Fibroblast of the aortic adventitia (primary cell): ENCODE results near the gene SMC1B. TPM values are rescaled to one million over a fixed set of nuclear protein-coding genes. Genes with fewer than 3 reads are reported as not detected.

Experiments
- DNase-seq: peaks from one replicate; pipeline ENCODE4 v3.0.0-alpha.2; 2010; ENCODE audit warnings: low read depth
- H3K4me3 ChIP-seq: 2 replicates; pipeline ENCODE4 v1.5.1; 2011; ENCODE audit warnings: low read depth, mild to moderate bottlenecking, control low read depth, low read length, moderate library complexity
- total RNA-seq: library from RNA; depleted of rRNA; stranded (reverse); fragments of >200 nt; gene quantifications from 2 replicates; pipeline ENCODE4 v1.2.3, GENCODE V29; 2012; ENCODE audit warnings: low replicate concordance
- TF ChIP-seq, protein P1 (sequence below): IDR thresholded peaks from 2 replicates; pipeline ENCODE4 v1.5.1; 2011; ENCODE audit warnings: mild to moderate bottlenecking, low read length, control low read depth, inconsistent platforms; ENCODE audit not compliant: insufficient read depth

SMC1B gene
- total RNA-seq, 1 donor, result 0.09 TPM

DNA sequence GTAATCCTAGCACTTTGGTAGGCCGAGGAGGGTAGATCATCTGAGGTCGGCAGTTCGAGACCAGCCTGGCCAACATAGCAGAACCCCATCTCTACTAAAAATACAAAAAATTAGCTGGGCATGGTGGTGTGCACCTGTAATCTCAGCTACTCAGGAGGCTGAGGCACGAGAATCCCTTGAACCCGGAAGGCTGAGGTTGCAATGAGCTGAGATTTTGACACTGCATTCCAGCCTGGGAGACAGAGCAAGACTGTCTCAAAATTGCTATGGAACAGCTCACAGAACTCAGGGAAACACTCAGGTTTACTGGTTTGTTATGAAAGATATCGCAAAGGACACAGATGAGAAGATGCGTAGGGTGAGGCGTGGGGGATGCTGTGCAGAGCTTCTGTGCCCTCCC, 101.0 kb downstream of the SMC1B start:
- no peak overlapping the region for H3K4me3 ChIP-seq
- no peak for DNase-seq
- TF ChIP-seq, protein P1, sequence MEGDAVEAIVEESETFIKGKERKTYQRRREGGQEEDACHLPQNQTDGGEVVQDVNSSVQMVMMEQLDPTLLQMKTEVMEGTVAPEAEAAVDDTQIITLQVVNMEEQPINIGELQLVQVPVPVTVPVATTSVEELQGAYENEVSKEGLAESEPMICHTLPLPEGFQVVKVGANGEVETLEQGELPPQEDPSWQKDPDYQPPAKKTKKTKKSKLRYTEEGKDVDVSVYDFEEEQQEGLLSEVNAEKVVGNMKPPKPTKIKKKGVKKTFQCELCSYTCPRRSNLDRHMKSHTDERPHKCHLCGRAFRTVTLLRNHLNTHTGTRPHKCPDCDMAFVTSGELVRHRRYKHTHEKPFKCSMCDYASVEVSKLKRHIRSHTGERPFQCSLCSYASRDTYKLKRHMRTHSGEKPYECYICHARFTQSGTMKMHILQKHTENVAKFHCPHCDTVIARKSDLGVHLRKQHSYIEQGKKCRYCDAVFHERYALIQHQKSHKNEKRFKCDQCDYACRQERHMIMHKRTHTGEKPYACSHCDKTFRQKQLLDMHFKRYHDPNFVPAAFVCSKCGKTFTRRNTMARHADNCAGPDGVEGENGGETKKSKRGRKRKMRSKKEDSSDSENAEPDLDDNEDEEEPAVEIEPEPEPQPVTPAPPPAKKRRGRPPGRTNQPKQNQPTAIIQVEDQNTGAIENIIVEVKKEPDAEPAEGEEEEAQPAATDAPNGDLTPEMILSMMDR, result no peak

DNA sequence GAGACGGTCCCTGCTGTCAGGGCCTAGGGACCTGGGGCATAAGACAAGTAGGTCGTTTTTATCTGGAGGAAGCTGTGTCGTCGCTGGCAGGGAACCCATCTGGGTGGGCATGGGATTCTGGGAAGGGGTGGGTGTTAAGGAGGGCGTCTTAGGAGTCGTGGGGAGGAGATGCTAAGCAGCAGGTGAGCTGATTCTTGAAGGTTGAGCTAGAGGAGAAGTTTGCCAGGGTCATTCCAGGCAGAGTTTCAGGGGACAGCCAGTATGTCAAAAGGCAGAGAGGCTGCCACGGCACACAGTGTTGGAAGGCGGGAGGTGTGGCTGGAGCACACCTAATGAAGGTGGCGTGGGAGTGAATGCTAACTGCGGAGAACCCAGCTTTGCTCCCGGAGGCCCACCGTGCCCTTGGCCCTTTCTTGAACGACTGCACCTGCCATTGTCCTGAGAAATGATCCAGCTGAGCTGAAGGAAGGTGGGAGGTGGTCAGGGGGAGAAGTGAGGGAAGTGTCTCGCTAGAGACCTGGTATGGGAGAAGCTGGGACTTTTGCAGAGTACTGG, 102.3 kb downstream of the SMC1B start:
- no peak for DNase-seq
- TF ChIP-seq, protein P1, result no peak
- peak overlapping the region; percentile 80 for H3K4me3 ChIP-seq

GRCh38 chr22:45310331-45310976, 102.9 kb downstream of the SMC1B start:
- no peak for DNase-seq
- TF ChIP-seq, protein P1, result no peak
- peak overlapping the region; percentile 80 for H3K4me3 ChIP-seq

GRCh38 chr22:45309422-45310227, 103.8 kb downstream of the SMC1B start, which contains the start of gene FAM118A:
TSS of gene FAM118A (plus strand) at chr22:45309934. CDS start at chr22:45322380, 12,446 bp downstream.
- TF ChIP-seq, protein P1, result no peak
- H3K4me3 ChIP-seq, result peak within 1 kb of the TSS; percentile 80
- peak; percentile 89 for DNase-seq

DNA sequence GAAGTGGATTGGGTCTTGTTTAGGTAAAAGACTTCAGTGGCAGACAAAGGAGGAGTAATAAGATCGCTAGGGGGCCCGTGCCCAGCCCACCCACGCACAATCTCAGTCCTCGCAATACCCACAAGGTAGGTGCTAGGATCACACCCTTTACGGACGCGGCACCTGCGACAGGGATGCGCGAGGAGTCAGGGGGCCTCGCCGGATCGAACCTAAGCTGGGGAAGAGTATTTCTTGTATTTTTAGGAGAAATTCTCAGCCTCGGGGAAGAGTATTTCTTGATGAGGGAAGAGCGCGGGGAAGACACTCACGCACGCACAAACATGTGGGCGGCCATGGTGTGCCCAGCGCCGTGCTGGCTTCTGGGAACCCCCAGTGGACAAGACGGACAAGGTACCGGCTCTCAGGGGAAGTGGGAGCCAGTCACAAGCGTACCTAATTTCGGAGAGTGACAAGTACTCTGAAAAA, 104.4 kb downstream of the SMC1B start:
- no peak for DNase-seq
- peak overlapping the region; percentile 63 for H3K4me3 ChIP-seq
- TF ChIP-seq, protein P1, result no peak

DNA sequence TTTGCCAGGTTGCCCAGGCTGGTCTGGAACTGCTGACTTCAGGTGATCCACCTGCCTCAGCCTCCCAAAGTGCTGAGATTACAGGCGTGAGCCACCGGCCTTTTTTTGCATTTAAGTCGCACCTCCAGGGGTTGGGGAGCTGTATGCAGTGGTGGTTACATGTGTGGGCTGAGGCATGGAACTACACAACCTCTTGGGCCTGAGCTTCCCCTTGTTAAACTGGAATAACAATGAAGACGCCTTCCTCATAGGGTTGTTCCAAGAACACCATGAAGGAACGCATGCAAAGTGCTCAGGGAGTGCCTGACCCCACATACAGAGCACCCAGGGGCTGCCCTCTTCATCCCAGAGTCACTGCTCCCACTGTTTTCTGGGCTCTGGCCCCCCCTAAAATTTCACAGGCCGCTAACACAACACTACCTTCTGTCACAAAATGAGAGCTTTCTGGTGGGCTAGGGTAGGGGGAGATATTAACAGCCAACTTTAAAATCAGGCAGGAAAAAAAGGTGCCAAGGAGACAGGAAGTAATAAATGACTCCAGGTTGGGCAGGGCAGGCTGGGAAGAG, 104.9 kb downstream of the SMC1B start:
- no peak for DNase-seq
- no peak overlapping the region for H3K4me3 ChIP-seq
- TF ChIP-seq, protein P1, result no peak
